IMR-90 (cell line): ENCODE data around the gene PBX4. TPM values are rescaled to one million over a fixed set of nuclear protein-coding genes. Genes with fewer than 3 reads are reported as not detected.

Source experiments
- ATAC-seq: fragments of 200-7000 bp; cut with Tn5 transposase; 2 replicates; pipeline ENCODE4 v1.9.1; 2020; ENCODE audit warnings: low read depth, mild to moderate bottlenecking, moderate library complexity
- BruUV-seq: library from RNA; stranded (reverse); fragments of 400-500 nt; replicated peaks from 2 replicates; lab custom pipeline; 2021; lab: Mats Ljungman, UMichigan
- CTCF ChIA-PET: fragments of 300-600 bp; formaldehyde crosslinking; extraction: SDS; loops from one replicate; lab custom pipeline; 2021; ENCODE audit warnings: antibody characterized with exemption; lab: Yijun Ruan, JAX
- POLR2A ChIA-PET: fragments of 300-600 bp; sonication (Branson Sonifier 250); formaldehyde crosslinking; loops from one replicate; lab custom pipeline; 2022; ENCODE audit warnings: antibody characterized with exemption; ENCODE audit not compliant: unreplicated experiment; lab: Charles Lee
- DNase-seq: peaks from one replicate; pipeline ENCODE4 v3.0.0; 2013
- H2AFZ ChIP-seq: replicated peaks from 2 replicates; pipeline ENCODE3; 2013; ENCODE audit warnings: low read length, mild to moderate bottlenecking; ENCODE audit not compliant: poor library complexity
- H2AK5ac ChIP-seq: 2 replicates; pipeline ENCODE4 v1.6.1; 2013; ENCODE audit warnings: low read depth, low read length, inconsistent platforms
- H2AK9ac ChIP-seq: replicated peaks from 2 replicates; pipeline ENCODE3; 2013; ENCODE audit warnings: mild to moderate bottlenecking, low read depth, low read length, moderate library complexity; ENCODE audit not compliant: poor library complexity
- H2BK120ac ChIP-seq: 2 replicates; pipeline ENCODE4 v1.6.1; 2013; ENCODE audit warnings: low read depth, low read length, inconsistent platforms
- H2BK15ac ChIP-seq: 3 replicates; pipeline ENCODE4 v1.6.1; 2013; ENCODE audit warnings: low read depth, low read length, inconsistent platforms
- H2BK20ac ChIP-seq: 2 replicates; pipeline ENCODE4 v1.6.1; 2013; ENCODE audit warnings: low read depth, mild to moderate bottlenecking, inconsistent platforms, low read length, moderate library complexity
- H2BK5ac ChIP-seq: 2 replicates; pipeline ENCODE4 v1.6.1; 2013; ENCODE audit warnings: mild to moderate bottlenecking, low read depth, low read length, inconsistent platforms; ENCODE audit not compliant: poor library complexity, severe bottlenecking
- H3K14ac ChIP-seq: replicated peaks from 2 replicates; pipeline ENCODE4 v1.6.1; 2013; ENCODE audit warnings: low read depth, low read length, inconsistent platforms
- H3K18ac ChIP-seq: 2 replicates; pipeline ENCODE4 v1.6.1; 2013; ENCODE audit warnings: low read depth, low read length, control low read depth
- H3K23ac ChIP-seq: 2 replicates; pipeline ENCODE4 v1.6.1; 2013; ENCODE audit warnings: low read depth, low read length, inconsistent platforms
- H3K27ac ChIP-seq: 2 replicates; pipeline ENCODE4 v1.5.1; 2013; ENCODE audit warnings: mild to moderate bottlenecking, control low read depth, low read length; ENCODE audit not compliant: insufficient read depth
- H3K27me3 ChIP-seq: 2 replicates; pipeline ENCODE4 v1.6.1; 2013; ENCODE audit warnings: low read length; ENCODE audit not compliant: control insufficient read depth, insufficient read depth
- H3K36me3 ChIP-seq: 2 replicates; pipeline ENCODE4 v1.6.1; 2013; ENCODE audit warnings: low read length, mixed read lengths; ENCODE audit not compliant: control insufficient read depth, insufficient read depth
- H3K4ac ChIP-seq: 2 replicates; pipeline ENCODE4 v1.6.1; 2013; ENCODE audit warnings: low read depth, low read length, inconsistent platforms
- H3K4me1 ChIP-seq: 2 replicates; pipeline ENCODE4 v1.6.1; 2013; ENCODE audit warnings: low read length, mixed read lengths; ENCODE audit not compliant: control insufficient read depth, insufficient read depth
- H3K4me2 ChIP-seq: 2 replicates; pipeline ENCODE4 v1.6.1; 2013; ENCODE audit warnings: low read depth, mild to moderate bottlenecking, control low read depth, low read length, moderate library complexity
- H3K4me3 ChIP-seq: 2 replicates; pipeline ENCODE4 v1.5.1; 2013; ENCODE audit warnings: low read depth, mild to moderate bottlenecking, control low read depth, low read length, moderate library complexity; ENCODE audit not compliant: insufficient read depth
- H3K56ac ChIP-seq: 2 replicates; pipeline ENCODE4 v1.6.1; 2013; ENCODE audit warnings: low read length, inconsistent platforms; ENCODE audit not compliant: insufficient read depth; ENCODE audit errors: extremely low read depth
- H3K79me1 ChIP-seq, 2 experiments: 2 replicates each; pipeline ENCODE4 v1.6.1; 2013; ENCODE audit warnings: low read length in 2 of 2, inconsistent platforms in 1 of 2, low read depth in 1 of 2
- H3K9ac ChIP-seq: 2 replicates; pipeline ENCODE4 v1.6.1; 2013; ENCODE audit warnings: low read depth, low read length, control low read depth
- H3K9me1 ChIP-seq: 2 replicates; pipeline ENCODE4 v1.6.1; 2013; ENCODE audit warnings: low read length, inconsistent platforms; ENCODE audit not compliant: insufficient read depth
- H3K9me3 ChIP-seq: 2 replicates; pipeline ENCODE4 v1.6.1; 2013; ENCODE audit warnings: low read length; ENCODE audit not compliant: control insufficient read depth, insufficient read depth
- H4K20me1 ChIP-seq: 2 replicates; pipeline ENCODE4 v1.6.1; 2013; ENCODE audit warnings: low read length, inconsistent platforms; ENCODE audit not compliant: insufficient read depth
- H4K5ac ChIP-seq: 2 replicates; pipeline ENCODE4 v1.6.1; 2013; ENCODE audit warnings: mild to moderate bottlenecking, low read depth, low read length, control low read depth
- H4K8ac ChIP-seq, 2 experiments: 2 replicates each; pipeline ENCODE4 v1.6.1; 2013; ENCODE audit warnings: low read depth in 2 of 2, low read length in 2 of 2, control low read depth in 1 of 2, inconsistent platforms in 1 of 2
- H4K91ac ChIP-seq: 2 replicates; pipeline ENCODE4 v1.6.1; 2013; ENCODE audit warnings: low read depth, low read length, inconsistent platforms; ENCODE audit not compliant: insufficient read depth
- BHLHE40 ChIP-seq: fragments of 150-350 bp; IDR thresholded peaks from 2 replicates; pipeline ENCODE4 v1.6.1; 2016; ENCODE audit warnings: mild to moderate bottlenecking, low read depth, low read length
- CEBPB ChIP-seq: IDR thresholded peaks from 2 replicates; pipeline ENCODE4 v1.6.1; 2012; ENCODE audit warnings: low read depth, low read length, improper control_type of control experiment
- MAZ ChIP-seq: IDR thresholded peaks from 2 replicates; pipeline ENCODE4 v1.6.1; 2012; ENCODE audit warnings: low read depth, mild to moderate bottlenecking, low read length, improper control_type of control experiment, moderate library complexity, borderline replicate concordance
- NFE2L2 ChIP-seq: fragments of 150-350 bp; IDR thresholded peaks from 2 replicates; pipeline ENCODE4 v1.6.1; 2016; ENCODE audit warnings: low read depth, mild to moderate bottlenecking, low read length
- WGBS, 2 experiments: methylation state at CpG; one replicate each; pipeline versions ENCODE4 v1.1.5 to v1.1.7; 2013; ENCODE audit warnings: missing lambda C conversion rate in 2 of 2; ENCODE audit not compliant: insufficient read length in 1 of 2; ENCODE audit errors: extremely low coverage in 2 of 2; 5-methylcytosine and 5-hydroxymethylcytosine counted together
- dilution Hi-C: fragments of 300-500 bp; cut with HindIII; formaldehyde crosslinking; loops from one replicate; pipeline ENCODE4 v1.14.3; 2018; ENCODE audit warnings: low sequenced_read_pairs; ENCODE audit not compliant: unreplicated experiment
- in situ Hi-C: fragments of 300-500 bp; cut with MboI; formaldehyde crosslinking; loops from 3 replicates; pipeline ENCODE4 v1.14.3; 2019; ENCODE audit warnings: low sequenced_read_pairs, inconsistent platforms, mixed read lengths
- intact Hi-C: fragments of 100-400 bp; cut with micrococcal nuclease; formaldehyde crosslinking; loops from 2 replicates; pipeline ENCODE4 v1.10.0; 2022
- polyA plus RNA-seq, 3 experiments: library from polyadenylated mRNA; depleted of rRNA; stranded (reverse); fragments of >200 nt; gene quantifications; 2 replicates each; pipeline ENCODE4 v1.2.3, GENCODE V29; 2012; ENCODE audit warnings: low replicate concordance in 1 of 3
- total RNA-seq: library from RNA; depleted of rRNA; stranded (reverse); fragments of >200 nt; gene quantifications from 2 replicates; pipeline ENCODE4 v1.2.3, GENCODE V29; 2012
- TF ChIP-seq, protein P1 (sequence below): conservative IDR thresholded peaks from 2 replicates; pipeline ENCODE4 v1.5.1; 2012; ENCODE audit warnings: mild to moderate bottlenecking, low read depth, low read length, improper control_type of control experiment

Gene PBX4
- total and polyA plus RNA-seq, 2 of the 4 experiments (the other 2 are of a cell fraction) = 0.90 to 2.9 TPM

DNA sequence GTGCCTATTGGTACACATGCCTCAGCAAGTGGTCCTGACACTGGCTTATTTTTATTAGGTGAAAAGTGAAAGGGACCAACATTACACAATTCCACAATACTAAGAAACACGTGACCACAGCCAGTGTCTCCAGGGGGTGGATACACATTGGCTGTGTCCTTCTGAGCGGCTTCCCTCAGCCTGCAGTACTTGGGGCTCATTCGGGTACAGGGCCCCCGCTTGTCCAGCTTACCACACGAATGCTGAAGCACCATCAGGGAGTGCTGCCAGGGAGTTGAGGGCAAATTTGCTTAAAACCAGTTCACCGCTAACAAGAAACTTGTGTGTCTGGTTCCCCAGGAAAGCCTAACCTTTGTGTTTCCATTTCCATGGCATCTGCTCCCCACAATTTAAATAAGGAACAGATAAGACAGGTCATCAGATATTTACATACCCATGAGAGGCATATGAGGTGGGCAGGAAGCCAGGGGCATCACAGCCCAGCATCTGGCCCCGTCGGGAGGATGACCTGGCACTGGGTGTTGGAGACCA, 23.3 kb downstream of the PBX4 start (continued):
- TF ChIP-seq NFE2L2 = no peak

DNA sequence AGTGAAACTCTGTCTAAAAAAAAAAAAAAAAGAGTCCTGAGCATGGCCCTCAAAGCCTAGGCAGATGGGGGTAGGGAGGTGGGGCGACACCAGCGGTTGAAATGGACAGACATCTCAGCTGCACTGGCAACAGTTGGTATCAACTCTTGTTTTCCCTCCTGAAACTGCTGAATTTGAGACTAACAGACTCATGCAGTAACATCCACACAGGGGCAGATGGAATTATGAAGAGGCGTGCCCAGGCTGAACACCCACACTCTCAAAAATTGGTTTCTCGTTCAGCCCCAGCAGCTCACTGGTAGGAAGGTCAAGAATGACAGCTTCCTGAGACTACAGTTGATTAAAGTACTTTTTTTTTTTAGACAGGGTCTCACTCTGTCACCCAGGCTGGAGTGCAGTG, 24.1 kb downstream of the PBX4 start:
- no peak overlapping the region for H3K9ac ChIP-seq
- no peak overlapping the region for H2BK5ac ChIP-seq
- H2BK20ac ChIP-seq = no peak overlapping the region; the same call in 1 of the 2 replicates
- H4K91ac ChIP-seq = no peak overlapping the region
- H2AK9ac ChIP-seq = no peak overlapping the region
- CTCF ChIA-PET = interaction anchor here (0.6 kb wide), 1 partner anchor 34 kb away, joined by 3 read pairs; no protein-coding TSS in a partner anchor
- DNase-seq = no peak
- no peak overlapping the region; the same call in 1 of the 2 replicates for H3K18ac ChIP-seq
- no peaks in the 10 kb centered on the region for H3K9me3 ChIP-seq
- H4K5ac ChIP-seq = no peak overlapping the region; the same call in 1 of the 2 replicates
- intact Hi-C loops = no loop called here
- BruUV-seq = no TSS peak
- no peak overlapping the region for H3K4me2 ChIP-seq
- H2BK15ac ChIP-seq = no peak overlapping the region
- peaks cover 19% of the 10 kb centered on the region for H3K4me1 ChIP-seq
- in situ Hi-C loops = no loop called here
- no peaks in the 10 kb centered on the region for H3K27me3 ChIP-seq
- no peaks in the 10 kb centered on the region for H3K36me3 ChIP-seq
- no peak for ATAC-seq
- dilution Hi-C loops = no loop called here
- H3K4ac ChIP-seq = peak overlapping the region; percentile 27; the same call in 1 of the 2 replicates
- H3K14ac ChIP-seq = no peak overlapping the region
- WGBS, 2 experiments = 100% methylated on average over 1 of the region's 4 CpGs; no CpG with 5 or more reads in 1 of the 2 experiments
- no peak overlapping the region; the same call in 1 of the 2 replicates for H2AK5ac ChIP-seq
- TF ChIP-seq NFE2L2 (no peak), MAZ (no peak), BHLHE40 (no peak), CEBPB (no peak)
- TF ChIP-seq, protein P1, sequence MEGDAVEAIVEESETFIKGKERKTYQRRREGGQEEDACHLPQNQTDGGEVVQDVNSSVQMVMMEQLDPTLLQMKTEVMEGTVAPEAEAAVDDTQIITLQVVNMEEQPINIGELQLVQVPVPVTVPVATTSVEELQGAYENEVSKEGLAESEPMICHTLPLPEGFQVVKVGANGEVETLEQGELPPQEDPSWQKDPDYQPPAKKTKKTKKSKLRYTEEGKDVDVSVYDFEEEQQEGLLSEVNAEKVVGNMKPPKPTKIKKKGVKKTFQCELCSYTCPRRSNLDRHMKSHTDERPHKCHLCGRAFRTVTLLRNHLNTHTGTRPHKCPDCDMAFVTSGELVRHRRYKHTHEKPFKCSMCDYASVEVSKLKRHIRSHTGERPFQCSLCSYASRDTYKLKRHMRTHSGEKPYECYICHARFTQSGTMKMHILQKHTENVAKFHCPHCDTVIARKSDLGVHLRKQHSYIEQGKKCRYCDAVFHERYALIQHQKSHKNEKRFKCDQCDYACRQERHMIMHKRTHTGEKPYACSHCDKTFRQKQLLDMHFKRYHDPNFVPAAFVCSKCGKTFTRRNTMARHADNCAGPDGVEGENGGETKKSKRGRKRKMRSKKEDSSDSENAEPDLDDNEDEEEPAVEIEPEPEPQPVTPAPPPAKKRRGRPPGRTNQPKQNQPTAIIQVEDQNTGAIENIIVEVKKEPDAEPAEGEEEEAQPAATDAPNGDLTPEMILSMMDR = no peak
- H4K20me1 ChIP-seq = no peaks in the 10 kb centered on the region
- no peak overlapping the region for H4K8ac ChIP-seq
- no peak overlapping the region for H3K4me3 ChIP-seq
- peaks cover 0 to 13% of the 10 kb centered on the region in 2 experiments; a peak in 2 of 4 replicates for H3K79me1 ChIP-seq
- no peak overlapping the region for H3K56ac ChIP-seq
- H2AFZ ChIP-seq = no peak overlapping the region
- H2BK120ac ChIP-seq = 0 out of 2 replicates have a peak overlapping the region, but pooled peaks have one; percentile 18
- peaks cover 24% of the 10 kb centered on the region for H3K9me1 ChIP-seq
- H3K23ac ChIP-seq = no peak overlapping the region
- no peak overlapping the region for H3K27ac ChIP-seq
- POLR2A ChIA-PET = no interaction called here
